Cardiac fibroblast (primary cell): ENCODE data around the gene ADORA3.

ENCODE experiments used
- DNase-seq, 2 donors: peaks; one replicate each; pipeline versions ENCODE4 v3.0.0 to v3.0.0-alpha.2; 2010; ENCODE audit warnings: low read depth in 2 of 2
- H3K4me3 ChIP-seq, 2 donors: replicated peaks in 1 of 2; 1 replicate in 1 of 2; 2 replicates in 1 of 2; pipeline ENCODE4 v1.5.1; 2011; ENCODE audit warnings: low read depth in 2 of 2, low read length in 2 of 2, mild to moderate bottlenecking in 2 of 2, moderate library complexity in 1 of 2
- TF ChIP-seq, protein P1 (sequence below): IDR thresholded peaks from one replicate; pipeline ENCODE4 v1.5.1; 2011; ENCODE audit warnings: low read depth, mild to moderate bottlenecking, low read length, inconsistent platforms

The ADORA3 gene

DNA sequence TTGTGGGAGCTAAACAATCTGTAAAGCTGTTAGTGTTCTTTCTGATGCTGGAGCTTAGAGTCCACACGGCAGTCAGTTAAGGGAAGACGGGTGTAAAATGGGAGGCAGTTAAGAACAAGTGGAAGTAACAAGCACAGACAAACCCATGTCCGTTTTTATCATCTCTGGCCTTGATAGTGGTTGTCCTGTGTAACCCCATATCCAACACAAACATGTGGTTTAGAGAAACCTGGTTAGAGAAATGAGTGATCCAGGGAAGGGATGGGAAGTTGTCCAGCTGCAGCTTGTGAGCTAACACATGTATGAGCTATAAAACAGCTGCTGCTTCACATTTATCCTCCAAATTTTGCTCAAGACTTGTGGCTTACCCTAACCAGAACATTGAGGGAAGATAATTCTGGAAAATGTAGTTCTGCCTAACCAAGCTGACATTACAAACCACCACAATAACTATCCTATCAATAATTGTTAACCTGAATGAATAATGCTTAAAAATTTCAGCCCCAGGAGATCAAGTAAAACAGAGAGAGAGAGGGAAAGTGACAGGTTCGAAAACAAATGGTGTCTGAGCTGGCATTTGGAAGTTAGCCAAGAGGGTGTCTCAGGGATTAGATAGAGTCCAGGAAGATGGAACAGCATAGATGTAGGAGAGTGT, 40.3 kb downstream of the ADORA3 start:
- TF ChIP-seq, protein P1, sequence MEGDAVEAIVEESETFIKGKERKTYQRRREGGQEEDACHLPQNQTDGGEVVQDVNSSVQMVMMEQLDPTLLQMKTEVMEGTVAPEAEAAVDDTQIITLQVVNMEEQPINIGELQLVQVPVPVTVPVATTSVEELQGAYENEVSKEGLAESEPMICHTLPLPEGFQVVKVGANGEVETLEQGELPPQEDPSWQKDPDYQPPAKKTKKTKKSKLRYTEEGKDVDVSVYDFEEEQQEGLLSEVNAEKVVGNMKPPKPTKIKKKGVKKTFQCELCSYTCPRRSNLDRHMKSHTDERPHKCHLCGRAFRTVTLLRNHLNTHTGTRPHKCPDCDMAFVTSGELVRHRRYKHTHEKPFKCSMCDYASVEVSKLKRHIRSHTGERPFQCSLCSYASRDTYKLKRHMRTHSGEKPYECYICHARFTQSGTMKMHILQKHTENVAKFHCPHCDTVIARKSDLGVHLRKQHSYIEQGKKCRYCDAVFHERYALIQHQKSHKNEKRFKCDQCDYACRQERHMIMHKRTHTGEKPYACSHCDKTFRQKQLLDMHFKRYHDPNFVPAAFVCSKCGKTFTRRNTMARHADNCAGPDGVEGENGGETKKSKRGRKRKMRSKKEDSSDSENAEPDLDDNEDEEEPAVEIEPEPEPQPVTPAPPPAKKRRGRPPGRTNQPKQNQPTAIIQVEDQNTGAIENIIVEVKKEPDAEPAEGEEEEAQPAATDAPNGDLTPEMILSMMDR, result no peak
- DNase-seq, result peak; percentile 42
- no peak overlapping the region for H3K4me3 ChIP-seq

DNA sequence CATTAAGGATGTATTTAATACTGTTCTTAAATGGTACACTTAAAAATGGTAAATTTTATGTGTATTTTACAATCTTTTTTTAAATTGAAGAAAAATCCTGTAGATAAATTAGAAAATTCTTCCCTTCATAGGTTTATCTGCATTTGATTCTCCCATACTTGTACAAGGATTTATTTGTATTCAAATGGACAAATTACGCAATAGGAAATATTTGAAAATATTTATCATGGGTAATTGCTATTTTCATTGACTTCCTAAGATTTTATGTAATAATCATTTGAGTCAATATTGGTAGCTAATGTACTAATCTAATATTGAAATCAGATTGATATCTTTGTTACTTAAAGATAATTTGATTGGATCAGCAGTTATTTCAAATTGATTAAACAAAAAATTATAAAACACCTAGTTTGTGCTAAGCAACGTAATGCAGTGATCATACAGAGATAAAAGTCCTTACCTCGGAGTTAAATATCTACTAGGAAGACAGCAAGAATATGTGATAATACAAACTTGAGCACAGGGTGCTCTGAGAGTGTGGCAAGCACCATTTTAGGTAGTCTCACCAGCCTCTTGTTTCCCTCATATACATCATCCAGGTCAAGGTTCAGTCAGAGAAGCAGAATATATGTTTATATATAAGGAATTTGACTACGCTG, 40.9 kb downstream of the ADORA3 start:
- no peak overlapping the region for H3K4me3 ChIP-seq
- TF ChIP-seq, protein P1, result no peak
- no peak for DNase-seq

GRCh38 chr1:111461765-111462164, 41.7 kb downstream of the ADORA3 start:
- TF ChIP-seq, protein P1, result no peak
- DNase-seq, result no peak
- H3K4me3 ChIP-seq, result no peak overlapping the region

DNA sequence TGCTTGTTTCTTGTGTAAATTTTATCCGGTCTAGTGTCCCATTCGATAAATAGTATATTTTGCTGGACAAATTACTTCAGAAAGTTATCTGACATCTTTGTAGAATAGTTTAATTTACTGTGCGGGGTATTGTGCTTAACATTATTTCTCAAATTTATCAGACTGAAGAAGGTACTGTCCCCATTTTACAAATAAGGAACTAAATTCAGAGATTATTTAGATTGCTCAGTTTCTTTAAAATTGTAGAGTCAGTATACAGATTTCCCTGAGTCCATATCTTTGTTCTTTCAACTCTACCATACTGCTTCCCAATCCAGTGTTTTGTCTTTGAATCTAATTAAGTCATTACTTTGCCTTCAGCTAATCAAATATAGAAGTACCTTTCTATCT, 47.8 kb downstream of the ADORA3 start:
- TF ChIP-seq, protein P1, result no peak
- H3K4me3 ChIP-seq, result no peak overlapping the region
- DNase-seq, result no peak

DNA sequence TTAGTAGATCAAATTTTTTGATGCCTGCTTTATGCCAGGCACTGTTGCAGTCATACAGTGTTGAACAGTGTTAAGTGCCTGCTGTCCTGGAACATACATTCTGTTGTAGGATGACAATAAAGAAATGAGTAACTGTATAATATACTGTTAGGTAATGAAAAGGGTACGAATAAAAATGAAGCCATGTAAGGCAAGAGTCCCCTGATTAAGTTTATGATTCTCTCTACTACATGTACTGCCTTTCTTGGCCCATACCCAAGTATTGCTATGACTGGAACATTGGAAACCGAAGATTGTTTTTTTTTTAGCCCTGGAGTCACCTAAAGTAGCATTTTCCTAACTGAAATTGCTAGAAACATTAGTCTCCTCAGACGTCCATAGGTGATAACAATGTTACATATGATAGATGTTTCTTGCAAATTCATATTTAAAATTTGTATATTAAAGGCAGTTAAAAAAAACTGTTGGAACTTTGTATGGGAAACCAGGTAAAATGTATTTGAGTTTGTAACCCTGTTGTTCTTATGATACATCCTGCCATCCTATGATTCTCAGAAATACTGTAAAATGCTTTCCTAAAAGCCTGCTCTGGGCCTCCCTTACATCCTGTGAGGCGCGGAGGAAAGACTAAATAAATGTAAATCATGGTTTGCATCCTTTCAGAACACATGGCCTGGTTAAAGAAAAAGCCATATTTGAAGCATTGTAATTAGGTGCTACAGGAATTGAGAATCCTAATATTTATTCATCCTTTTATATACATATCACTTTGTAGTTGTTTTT, 48.4 kb downstream of the ADORA3 start:
- DNase-seq, result peak in 1 of 2 donors; percentile 30
- TF ChIP-seq, protein P1, result no peak

DNA sequence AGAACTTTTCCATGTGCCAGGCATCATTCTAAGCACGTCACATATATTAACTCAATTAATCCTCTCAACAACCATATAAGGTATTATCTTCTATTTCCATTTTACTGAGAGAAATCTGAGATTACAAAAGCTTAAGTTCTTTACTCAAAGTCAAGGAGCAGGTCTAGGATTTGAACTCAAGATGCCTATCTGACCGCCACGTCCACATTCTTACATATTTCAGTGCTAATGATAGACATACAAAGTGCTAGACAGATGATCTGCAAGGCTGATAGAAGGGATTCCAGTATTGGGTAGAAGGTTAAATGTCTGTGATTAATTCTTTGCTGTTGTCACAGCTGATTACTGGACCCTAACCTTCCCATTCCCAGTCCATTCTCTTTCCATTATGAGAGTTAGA, 49.7 kb downstream of the ADORA3 start:
- TF ChIP-seq, protein P1, result no peak
- H3K4me3 ChIP-seq, result no peak overlapping the region
- DNase-seq, result no peak

More for the DNA sequence above, 48.4 kb downstream of the ADORA3 start:
- H3K4me3 ChIP-seq, result no peak overlapping the region
